SKM-1 (cell line): ENCODE measurements around the gene QSOX2.
A peak's percentile ranks its signal among the peaks of the same experiment; 100 is the strongest.
"Not testable (repeated sequence)": the region's sequence is repeated elsewhere in the genome, so short reads cannot be mapped to it uniquely, and the experiment has no call there.

Source experiments
- DNase-seq: peaks from one replicate; lab custom pipeline; 2025; ENCODE audit not compliant: unreplicated experiment; lab: John Stamatoyannopoulos, UW

Gene QSOX2

DNA sequence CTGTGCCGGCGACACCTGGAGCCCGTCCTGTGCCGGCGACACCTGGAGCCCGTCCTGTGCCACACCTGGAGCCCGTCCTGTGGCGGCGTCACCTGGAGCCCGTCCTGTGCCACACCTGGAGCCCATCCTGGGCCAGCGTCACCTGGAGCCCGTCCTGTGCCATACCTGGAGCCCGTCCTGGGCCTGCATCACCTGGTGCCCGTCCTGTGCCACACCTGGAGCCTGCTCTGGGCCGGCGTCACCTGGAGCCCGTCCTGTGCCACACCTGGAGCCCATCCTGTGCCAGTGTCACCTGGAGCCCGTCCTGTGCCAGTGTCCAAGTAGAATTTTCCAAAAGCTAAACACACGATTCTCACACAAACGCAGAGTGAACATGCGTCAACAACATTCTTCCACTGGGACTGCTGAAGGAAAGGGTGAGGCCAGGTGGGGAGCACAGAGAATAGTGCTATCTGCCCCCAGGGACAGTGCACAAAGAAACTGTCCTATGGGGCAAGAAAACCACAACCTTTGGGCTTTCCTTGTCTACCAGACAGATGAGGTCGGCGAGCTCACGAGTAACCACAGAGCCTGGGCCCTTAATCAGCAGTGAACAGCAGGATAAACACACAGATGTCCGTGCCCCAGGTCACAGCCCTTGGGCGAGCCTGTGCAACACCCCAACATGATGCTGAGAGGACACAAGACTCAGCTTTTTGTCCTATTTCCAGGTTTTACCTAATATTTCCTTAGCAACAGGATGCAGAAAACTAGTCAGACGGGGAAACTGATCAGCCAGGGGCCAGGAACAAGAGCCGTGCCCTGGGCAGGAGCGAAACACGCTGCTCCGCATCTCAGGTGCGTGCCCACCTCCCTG lies 7.9 kb downstream of the QSOX2 start:
- no peak for DNase-seq

DNA sequence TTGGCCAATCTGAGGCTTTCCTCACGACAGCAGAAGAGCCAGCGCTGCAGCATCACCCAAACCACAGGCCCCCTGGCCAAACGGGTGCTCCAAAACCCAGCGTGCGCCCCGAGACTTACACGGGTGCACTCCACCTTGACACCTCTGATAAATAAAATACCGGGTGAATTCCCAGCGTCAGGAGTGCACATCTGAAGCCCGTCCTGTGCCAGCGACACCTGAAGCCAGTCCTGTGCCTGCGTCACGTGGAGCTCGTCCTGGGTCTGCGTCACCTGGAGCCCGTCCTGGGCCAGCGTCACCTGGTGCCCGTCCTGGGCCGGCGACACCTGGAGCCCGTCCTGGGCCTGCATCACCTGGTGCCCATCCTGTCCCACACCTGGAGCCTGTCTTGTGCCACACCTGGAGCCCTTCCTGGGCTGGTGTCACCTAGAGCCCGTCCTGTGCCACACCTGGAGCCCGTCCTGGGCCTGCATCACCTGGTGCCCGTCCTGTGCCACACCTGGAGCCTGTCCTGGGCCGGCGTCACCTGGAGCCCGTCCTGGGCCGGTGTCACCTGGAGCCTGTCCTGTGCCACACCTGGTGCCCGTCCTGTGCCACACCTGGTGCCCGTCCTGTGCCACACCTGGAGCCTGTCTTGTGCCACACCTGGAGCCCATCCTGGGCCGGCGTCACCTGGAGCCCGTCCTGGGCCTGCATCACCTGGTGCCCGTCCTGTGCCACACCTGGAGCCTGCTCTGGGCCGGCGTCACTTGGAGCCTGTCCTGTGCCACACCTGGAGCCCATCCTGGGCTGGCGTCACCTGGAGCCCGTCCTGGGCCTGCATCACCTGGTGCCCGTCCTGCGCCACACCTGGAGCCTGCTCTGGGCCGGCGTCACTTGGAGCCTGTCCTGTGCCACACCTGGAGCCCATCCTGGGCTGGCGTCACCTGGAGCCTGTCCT lies 8.9 kb downstream of the QSOX2 start:
- DNase-seq = not testable (repeated sequence)

DNA sequence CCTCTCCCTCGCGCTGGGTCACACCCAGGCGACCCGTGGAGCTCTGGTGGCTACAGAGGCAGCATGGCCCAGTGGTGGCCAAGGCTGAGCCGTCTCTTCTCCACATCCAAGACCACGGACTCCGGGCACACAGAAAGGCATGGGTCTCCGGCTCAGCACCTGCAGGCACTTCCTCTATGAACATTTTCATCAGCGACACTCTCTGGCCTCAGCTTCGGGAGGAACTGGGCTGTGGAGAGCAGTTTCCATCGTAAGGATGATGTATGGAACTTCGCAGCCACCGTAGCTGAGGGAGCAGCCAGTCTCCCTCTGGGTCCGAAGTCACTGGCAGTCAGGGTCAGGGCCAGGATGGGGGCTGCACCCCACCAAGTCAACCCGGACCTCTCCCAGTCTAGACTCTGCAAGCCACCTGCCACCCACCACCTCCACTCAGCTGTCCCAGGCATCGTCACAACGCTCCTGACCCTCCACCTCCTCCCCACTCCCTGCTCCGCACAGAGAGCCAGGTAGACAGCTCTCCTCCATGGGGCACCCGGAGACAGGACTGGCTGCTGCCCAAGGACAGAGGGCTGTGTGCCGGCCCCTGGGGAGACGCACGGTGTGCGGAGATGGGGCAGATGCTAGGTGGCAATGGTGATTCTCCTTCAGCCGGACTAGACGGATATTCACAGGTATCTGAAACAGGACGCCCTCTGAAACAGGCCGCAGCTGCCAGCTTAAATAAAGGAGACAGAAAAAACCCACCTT lies 9.7 kb downstream of the QSOX2 start:
- no peak for DNase-seq

DNA sequence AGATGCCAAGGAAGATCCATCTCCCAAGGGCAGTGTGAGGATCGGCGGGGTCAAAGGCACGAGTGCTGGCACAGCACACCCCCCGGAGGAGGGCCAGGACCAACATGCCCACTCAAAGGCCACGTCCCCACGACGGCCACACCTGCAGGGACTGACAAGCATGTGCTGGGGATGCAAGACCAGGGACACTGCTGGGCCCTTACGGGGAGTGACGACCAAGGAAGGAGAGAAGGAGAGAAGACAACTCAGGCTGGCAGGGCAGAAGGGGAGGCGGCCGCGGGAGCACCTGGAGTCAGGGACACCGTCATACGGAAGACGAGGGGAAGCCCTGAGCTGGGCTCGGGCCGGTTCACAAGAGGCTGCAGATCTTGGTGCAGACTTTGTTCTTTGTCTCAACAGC lies 10.4 kb downstream of the QSOX2 start:
- no peak for DNase-seq

DNA sequence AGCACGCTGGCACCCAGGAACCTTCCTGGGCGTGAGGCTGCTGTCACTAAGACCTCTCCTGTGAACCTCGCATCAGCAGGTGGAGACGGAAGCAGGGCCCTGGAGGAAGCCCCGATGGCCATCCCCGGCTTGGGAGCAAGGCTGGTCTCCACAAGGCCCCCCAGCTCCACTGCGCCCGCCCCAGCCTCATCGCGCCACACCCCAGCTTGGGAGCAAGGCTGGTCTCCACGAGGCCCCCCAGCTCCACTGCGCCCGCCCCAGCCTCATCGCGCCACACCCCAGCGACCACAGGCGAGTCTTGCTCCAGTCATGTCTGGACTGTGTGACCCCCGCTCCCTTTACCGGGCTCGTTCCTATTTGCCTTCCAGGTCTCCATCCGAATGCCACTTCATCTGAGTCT lies 11.0 kb downstream of the QSOX2 start:
- DNase-seq = no peak

DNA sequence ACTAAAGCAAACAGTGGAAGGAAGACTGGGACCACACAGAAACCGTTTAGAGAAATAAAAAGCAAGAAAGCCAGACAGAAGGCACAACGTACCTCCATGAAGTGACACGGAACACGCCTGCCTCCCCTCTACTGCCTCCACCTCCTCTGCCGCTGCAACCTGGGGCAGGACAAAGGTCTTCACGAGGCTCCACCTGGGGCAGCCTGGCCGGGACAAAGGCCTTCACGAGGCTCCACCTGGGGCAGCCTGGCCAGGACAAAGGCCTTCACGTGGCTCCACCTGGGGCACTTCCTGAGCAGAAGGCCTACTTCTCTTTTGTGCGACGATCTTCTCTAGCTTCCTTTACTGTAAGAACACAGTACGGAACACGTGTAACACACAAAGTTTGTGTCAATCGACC lies 11.7 kb downstream of the QSOX2 start:
- no peak for DNase-seq

DNA sequence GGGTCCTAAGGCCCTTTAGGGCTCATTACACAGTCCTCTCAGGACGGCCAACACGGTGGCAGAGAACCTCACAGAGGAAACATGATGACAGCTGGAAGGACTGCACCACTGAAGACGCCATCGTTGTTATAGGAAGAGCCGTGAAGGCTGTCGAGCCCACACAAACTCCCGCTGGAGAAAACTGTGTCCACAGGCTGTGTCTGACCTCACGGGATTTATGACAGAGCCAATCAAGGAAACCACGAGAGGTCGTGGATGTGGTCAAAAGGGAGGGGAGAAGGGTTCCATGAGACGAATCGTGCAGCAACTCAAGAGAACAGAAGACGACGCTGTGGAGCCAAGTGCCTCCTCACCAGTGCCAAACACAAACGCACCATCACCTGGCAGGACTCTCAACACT lies 12.2 kb downstream of the QSOX2 start:
- no peak for DNase-seq

DNA sequence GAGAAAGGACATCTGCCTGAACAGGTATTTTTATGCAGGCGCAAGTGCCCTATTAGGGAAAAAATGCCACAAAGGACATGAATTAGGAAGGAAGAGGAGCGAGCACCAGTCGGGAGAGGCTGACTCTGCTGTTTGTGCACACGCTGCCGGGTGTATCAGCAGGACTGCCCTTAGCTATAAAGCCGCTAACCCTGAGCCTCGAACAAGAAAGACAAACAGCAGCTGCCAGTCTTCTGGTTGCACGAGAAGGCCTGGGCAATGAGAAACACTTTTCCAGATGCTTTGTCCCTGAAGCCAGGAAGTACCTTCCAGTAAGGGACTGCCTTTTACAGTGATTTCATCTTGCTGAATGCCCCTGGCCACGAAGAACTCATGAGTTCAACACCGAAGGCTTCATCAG lies 12.6 kb downstream of the QSOX2 start:
- DNase-seq = no peak

DNA sequence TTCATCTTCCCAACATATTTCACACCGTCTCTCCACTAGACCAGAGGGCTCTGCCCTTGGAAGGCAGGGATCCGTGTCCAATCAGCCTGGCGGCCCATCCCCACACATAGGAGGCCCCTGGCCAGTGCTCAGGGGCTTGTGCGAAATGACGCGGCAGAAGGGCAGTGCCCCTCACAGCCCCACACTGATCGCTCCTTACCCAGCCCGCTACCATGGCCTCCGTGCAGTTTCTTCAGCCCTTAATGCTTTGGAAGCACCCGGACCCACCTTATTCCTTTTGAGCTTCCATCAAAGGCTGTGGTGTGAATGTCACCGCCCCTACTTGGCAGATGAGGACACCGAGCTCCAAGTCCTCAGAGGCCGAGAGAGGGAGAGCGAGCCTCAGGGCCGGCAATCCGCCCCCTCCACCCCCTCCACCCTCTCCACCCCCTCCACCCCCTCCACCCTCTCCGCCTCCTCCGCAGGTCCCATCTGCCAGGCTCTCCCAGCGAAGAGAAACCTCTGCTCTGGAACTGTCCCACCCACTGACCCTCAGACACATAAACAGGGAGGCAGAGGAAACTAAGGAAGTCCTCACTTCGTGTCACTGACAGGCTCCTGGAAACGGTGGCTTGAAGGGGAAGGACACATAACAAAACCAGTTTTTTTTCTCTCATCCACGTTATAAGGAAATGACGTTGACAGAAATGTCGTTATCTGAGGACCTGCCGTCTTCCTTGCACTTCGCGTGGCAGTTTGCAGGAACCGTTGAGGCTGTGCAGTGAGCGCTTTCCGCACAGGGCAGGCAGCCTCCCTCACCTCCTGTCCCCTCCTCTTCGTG lies 13.9 kb downstream of the QSOX2 start:
- no peak for DNase-seq

DNA sequence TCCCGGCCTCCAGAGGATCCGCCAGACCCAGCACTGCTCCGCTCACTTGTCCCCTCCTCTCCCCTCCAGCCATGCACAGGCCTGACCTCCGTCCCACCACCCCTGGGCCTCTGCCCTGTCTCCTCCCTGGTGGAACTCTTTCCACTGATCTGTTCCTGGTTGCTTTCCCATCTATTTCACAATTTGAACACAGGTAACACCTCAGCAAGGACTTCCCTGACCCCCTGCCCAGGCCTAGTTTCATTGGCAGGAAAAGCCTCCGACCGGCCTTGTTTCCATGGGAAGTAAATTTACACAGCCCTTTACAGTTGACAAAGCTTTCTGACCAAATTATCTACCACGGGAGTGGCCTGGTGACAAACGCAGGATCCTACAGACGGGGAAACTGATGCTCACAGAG lies 14.8 kb downstream of the QSOX2 start:
- DNase-seq = no peak

DNA sequence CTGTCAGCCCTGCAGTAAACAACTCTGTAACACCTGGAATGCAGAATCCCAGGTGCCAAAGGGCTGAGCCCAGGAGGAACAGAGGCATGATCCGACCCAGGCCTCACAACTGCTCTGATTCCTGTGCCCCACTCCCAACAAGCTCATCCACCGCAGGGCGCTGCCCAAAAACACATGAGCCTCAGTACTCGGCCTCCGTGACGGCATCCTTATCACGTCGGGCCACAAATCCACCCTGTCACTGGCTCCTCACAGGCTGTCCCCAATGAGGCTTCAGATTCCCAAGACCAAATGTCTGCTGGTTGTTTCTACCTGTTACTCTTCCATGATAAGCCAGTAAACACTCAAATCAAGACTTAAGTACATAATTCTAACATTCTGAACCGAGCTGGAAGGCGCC lies 15.2 kb downstream of the QSOX2 start:
- no peak for DNase-seq

DNA sequence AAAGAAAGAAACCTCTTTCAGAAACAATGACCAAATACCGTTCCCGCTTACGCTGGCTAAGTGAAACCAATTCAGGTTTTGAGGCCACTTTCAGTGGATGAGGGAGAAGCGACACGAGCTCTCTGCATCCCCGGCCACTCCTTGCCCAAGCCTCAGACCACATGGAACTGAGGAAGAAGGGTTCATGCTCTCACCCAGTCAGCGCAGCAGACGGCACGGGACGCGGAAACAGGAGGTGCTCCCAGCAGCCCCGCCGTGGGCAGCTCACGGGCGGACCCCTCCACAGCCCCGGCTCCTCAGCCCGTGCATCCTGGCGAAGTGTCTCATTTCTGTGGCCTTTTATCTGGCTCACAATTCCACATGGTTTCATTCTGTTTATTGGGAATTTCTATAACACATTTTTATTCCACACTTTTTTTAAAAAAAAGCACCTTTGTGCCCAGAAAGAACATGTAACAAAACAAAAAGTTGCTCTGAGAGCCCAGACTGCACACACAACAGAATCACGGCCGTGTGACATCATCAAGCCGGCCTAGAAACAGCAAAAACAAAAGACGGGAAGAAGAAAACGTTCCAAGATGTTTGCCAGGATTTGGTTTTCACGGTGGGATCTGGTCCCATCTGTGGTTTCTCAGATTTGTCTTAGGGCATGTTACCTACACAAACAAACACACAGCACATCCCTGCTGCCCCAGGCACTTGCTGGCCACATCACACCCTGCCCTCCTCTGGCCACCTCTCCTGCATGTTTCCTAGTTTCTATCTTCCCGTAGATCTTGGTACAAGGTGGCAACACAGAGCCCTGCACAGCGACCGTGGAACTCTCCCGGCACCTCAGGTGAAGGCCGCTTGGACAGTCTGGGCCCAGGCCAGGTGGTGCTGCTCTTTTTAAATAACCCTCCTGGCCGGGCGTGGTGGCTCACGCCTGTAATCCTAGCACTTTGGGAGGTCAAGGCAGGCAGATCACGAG lies 16.2 kb downstream of the QSOX2 start:
- DNase-seq = no peak

DNA sequence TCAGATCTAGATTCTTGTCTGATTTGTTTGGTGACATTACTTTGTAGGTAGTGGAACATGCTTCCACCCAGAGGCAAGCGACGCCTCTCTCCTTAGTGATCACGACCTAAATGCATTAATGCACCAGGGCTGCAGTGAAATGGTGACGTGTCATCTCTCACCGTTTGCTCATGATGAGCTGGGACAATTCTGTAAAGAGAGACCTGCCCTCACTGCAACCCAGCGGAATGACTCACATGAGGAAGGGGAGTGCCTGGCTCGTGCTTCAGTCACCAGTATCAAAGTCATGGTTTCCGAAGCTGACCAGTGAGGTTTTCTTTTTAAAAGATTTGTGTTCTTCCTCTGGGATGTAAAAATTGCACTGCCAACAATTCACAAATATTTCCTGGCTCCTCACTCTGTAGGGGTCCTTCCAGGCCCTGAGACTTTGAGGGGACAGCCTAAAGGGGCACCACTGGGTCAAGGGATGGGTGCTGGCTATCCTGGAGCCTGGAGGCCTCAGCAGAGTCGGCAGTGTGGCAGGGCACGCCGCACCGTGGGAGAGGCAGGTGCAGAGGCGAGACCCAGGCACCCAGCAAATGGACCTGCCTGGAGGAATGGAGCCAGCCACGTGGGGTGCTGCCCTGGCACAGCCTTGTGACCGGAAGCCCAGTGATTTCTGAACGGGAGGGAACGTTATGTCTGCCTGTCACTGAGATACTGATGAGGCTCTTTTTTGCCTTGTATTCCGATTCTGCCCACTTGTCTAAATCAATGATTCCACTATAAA lies 17.3 kb downstream of the QSOX2 start:
- no peak for DNase-seq

DNA sequence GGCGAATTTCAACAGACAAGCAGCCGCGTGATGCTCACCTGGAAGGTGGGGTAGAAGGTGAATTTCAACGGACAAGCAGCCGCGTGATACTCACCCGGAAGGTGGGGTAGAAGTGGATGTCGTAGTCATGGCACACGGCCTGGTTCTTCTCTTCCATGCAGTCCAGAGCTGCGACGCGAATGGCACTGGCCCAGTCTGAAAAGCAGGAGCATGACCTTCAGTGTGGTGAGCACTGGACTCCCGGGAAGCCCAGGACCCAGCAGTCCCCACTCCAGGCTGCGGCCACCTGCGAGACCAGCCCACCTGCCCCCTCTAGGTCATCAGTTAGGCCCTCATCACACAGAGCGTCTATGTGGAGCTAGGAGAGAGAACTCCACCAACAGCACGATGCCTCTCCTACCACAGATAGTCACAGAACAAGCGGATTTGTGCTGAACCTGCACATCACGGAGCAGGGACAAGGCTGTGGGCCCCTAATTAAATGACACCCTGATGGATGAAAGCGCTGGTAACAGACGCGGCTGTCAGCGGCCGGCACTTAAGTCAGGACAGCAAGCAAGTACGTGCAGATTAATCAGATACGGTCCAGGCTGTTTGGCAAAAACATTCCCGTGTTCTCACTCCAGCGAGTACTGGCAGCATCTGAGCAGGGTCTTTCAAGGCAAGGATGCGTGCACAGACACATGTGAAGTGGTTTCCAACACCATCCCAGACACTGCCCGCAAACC lies 18.8 kb downstream of the QSOX2 start:
- DNase-seq = no peak

DNA sequence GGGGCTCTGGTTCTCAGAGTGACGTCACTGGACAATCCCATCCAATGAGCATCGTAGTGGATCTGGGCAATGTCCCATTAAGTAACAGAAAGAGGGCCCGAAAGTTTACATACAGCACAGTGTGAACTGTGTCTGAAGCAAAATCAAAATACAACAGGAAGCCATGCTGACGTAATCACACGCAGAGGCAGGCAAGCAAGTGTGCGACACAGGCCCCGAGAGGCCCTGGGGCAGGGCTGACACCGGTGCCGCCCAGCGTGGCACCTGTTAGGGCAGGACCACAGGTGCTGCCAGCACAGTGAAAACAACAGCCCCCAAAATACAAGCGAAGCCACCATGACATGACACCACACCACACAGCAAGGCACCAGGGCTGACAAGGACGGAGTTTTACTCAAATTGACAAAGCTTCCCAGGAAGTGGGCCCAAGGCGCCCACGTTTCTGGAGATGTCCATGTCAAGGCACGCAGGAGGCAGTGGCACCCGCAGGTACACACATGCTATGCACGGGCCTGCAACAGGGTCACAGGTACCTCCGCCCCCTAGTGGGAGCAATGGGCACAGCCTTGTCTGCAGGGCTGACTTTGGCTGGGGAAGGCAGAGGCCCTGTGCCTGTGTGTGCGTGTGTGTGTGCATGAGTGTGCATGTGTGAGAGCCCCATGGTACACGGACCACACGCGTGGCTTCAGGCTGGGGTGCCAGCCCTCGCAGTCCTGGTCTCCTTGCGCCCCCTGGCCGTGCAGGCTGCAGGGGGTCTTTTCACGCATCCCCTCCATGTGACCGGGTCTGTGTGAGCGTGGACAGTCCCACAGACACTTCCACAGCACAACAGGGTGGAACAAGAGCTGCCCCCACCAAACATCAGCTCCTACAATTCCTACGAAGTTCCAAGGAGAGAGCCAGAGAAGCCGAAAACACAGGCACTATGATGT lies 19.6 kb downstream of the QSOX2 start:
- DNase-seq = peak; percentile 52

DNA sequence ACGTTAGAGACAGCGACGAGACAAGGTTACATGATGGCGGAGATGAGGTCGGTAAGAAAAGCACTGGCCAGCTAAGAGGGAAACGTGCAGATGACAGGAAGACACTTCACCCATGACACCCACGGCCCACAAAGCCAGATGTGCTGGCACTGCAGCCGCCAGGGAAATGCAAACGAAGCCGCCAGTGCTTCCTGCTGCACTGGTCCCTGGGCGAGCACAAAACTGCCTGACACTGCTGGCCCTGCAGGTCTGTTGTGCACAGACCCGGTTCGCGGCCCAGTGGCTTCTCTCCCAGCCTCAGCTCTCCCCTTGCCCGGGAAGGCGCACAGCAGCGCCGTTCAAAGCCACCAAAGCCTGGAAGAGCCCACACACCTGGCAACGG lies 20.3 kb downstream of the QSOX2 start:
- DNase-seq = no peak
